SK-N-DZ (cell line): ENCODE measurements around the gene DSCAM.
A peak's percentile ranks its signal among the peaks of the same experiment; 100 is the strongest.

Source experiments
- DNase-seq: peaks from one replicate; pipeline ENCODE4 v3.0.0-alpha.2; 2015; ENCODE audit warnings: low spot score

Gene DSCAM

DNA sequence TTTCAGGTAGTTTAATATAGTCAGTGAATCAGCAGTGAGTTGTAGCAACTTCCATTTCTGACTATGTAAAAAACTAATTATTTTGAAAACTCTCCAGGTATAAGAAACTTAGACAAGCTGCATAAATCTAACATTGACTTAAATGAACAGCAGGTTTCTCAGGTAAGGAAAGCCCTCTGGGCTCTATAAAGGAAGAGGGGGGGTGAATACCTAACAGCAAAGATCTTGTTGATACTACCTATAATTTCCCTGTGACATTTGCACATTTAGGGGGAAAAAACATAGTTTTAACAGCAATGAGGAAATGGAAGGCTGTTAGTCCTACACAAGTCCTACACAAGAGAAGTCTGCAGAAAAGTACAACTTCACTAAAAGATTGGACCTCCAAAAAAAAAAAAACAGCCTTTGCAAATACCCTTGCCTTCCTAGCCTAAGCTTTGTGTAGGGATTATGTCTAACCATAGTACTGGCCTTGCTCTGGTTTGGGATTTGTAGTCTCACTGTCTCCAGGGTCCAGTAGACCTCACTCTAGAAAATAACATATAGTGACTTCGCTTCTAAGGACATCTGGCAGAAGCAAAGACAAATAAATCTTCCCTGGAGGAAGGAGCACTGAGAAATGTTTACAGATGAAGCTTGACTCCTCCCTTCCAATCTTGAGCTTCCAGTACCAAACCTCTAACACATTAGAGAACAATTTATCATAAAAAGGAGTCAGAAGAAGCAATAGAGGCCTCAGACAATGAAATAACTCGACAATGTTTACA is 459.8 kb downstream of the DSCAM start:
- DNase-seq, result no peak

DNA sequence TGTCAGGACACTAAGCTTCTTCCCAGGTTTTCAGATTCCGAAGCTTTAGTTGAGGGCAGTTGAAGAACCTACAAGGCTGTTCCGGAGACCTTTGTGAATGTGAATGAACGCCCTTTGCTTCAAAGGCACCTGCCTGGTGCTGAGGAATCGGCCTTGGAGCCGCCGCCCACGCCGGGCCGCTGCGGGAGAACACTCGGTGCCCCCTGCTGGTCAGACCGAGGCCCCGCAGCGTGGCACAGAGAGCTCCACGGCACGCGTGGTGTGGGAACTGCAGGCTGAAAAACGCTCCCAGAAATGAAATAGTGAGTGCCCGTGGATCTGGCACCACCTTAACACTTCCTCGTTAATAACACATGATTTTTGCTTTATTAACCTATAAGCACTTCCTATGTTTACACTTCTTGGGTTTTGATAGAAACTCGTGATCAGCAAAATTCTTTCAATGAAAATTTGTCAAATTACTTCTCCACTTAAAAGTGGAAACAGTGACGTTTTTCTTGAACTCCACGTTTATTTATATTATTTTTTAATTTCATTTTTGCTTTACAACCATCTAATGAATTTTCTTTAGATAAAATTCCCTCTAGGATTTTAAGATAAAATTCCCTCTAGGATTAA is 460.6 kb downstream of the DSCAM start:
- peak; percentile 15 for DNase-seq

- no peak for DNase-seq
Observed at GRCh38 chr21:40385883-40386282, 461.1 kb downstream of the DSCAM start.

DNA sequence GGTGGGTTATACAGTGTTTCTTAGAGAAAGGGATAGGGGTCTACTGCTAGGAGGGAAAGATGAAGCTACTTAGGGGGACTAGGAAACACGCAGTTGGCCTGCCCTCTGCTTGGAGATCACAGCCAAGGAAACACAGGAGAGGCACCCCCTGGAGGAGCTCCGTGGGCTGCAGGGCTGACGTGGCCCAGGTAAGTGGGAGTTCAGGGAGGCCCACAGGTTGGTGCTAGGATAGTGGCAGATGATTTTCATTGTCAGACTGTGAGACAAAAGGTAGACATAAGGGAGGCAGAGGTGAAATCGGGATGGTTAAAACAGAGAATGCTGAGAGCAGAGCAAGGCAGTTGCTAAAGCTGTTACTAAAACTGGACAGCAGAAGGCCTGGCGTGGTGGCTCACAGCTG is 463.0 kb downstream of the DSCAM start:
- no peak for DNase-seq

- DNase-seq, result no peak
Observed at GRCh38 chr21:40381111-40381510, 465.8 kb downstream of the DSCAM start.

GRCh38 chr21:40379881-40380810 is 466.8 kb downstream of the DSCAM start:
- DNase-seq, result no peak

DNA sequence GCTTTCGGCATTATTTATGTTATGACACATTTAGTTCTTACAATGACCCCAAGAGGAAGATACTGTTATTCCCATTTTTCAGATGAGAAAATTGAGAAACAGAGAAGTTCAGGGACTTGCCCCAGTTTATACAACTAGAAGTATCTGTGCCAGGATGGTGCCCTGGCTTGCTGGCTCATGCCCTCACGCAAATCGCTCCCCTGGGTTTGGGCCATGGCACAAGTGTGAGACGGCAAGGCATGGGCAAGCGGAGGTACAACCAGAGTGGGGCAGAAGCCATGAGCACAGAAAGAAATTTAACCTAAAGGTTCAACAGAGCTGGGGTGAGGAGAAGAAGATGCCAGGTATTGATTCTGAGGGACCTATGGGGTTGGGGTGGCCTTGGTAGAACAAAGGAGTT is 469.8 kb downstream of the DSCAM start:
- no peak for DNase-seq

DNA sequence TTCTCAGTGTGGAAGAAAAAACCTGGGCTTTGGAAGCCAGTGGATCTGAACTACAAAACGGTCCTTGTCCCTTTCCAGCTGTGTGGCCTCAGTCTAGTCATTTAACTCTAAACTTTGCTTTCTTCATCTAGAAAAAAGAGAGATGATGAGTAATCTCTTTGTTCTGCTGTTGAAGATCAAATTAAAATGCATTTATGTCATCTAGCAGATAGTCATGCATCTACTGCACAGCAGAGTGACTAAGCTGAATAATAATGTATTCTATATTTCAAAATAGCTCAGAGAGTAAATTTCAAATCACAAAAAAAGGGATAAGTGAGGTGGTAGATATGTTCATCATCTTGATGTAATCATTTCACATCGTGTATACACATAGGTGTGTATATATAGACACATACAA is 473.2 kb downstream of the DSCAM start:
- no peak for DNase-seq

- no peak for DNase-seq
Observed at GRCh38 chr21:40372506-40372905, 474.5 kb downstream of the DSCAM start.

- no peak for DNase-seq
Observed at GRCh38 chr21:40371329-40371728, 475.6 kb downstream of the DSCAM start.

DNA sequence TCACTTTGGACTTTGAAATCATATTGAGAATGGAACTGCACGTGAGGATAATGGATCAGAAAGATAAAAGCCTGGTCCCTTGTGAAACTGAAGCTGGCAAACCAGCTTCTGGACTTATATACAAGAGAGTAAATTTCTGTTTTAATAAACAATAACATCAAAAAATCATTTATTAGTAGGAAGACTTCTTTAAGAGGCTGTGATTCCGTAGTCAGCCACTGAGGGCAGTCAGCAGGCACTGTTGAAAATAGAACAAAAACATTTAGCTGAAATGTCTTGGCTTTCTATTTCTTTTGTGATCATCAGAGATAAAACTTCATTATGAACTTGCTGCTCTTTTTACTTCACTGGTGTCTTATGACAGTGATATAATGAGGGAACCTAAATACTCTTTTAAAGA is 490.3 kb downstream of the DSCAM start:
- no peak for DNase-seq

DNA sequence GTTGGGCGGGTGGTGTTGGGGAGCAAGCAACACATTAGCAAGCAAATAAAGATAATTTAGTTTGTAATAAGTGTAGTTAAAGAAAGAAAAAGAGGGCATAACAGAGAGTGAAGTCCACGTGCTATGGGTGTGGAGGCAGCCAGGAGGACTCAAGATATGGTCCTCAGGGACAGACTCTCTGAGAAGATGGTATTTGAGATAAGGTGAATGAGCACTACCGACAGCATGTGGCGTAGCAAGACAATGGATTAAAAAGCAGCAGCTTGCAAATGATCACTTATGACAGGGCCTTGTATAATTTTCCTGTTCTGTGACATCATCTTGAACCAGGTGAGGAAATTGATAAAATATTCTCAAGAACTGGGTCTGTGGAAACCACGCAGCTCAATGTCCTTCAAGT is 491.9 kb downstream of the DSCAM start:
- peak; percentile 9 for DNase-seq

GRCh38 chr21:40351006-40351405 is 496.0 kb downstream of the DSCAM start:
- no peak for DNase-seq

DNA sequence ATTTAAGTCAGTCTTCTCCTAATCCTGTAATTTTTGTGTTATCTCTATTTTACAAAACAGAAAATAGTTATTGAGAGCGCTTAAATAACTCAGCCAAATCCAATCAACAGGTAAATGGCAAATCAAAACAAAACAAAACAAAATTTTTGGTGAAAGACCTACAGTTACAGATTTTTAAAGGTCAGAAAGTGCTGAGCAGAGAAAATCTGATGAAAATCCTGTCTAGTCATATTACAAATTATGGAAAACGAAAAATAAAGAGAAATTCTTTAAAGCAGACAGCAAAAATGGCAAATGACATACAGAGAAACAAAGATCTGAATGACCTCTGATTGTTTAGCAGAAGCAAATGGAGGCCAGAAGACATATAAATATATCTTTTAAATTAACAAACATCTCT is 497.4 kb downstream of the DSCAM start:
- no peak for DNase-seq

GRCh38 chr21:40345711-40346321 is 501.1 kb downstream of the DSCAM start:
- no peak for DNase-seq

GRCh38 chr21:40340357-40340756 is 506.6 kb downstream of the DSCAM start:
- DNase-seq, result no peak

DNA sequence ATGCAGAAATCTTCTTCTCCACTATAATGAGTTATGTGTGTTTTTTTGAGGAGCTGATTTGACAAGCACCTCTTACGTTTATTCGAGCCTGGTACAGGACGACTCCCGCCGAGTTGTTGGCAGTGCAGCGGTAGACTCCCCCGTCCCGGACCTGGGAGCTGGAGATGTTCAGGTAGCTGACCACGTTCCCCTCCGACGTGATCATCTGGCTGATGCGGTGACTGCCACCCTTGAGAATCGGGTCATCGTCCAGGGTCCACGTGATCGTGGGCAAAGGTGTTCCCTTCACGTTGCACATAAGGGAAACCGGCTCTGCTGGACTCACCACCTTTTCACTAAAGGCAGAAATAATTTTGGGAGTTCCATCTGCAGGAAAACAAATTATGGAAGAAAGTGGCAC is 507.9 kb downstream of the DSCAM start:
- no peak for DNase-seq

- no peak for DNase-seq
Observed at GRCh38 chr21:40337981-40338380, 509.0 kb downstream of the DSCAM start.

- DNase-seq, result no peak
Observed at GRCh38 chr21:40335704-40336103, 511.3 kb downstream of the DSCAM start.

DNA sequence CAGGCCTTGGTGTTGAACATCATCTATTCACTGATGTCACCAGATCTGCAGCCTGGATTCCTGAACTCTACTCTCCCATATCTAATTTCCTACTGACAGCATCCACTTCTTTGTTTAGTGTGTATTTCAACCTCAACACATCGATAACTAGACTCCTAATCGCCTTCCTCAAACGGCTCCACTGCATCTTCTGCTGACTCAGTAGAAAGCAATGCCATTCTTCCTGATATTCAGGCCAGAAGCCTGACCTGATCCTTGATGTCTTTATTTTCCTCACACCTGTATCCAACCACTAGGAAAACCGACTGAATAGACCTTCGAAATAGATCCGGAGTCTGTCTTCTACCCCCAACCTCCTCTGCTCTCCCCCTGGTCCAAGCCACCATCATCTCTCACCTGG is 512.8 kb downstream of the DSCAM start:
- DNase-seq, result no peak

DNA sequence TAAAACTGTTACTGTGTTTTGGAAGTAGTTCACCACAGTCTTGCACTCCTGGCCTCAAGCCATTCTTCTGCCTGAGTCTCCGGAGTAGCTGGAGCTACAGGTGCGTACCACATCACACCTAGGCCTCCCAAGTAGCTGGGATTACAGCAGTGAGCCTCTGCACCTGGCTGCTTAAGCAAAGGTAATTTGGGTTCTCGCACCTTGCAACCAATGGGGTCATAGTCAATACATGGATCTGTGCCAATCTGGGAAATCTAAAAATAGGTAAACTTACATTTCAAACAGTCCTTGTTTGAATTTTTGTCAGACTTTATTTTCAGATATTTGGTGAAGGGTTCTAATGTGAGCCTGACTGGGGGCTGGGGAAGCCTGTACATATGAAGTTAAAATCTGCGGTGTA is 513.2 kb downstream of the DSCAM start:
- no peak for DNase-seq

- DNase-seq, result no peak
Observed at GRCh38 chr21:40331804-40332203, 515.2 kb downstream of the DSCAM start.
